ENCODE data around the gene B4GALNT1. TPM values are rescaled to one million over a fixed set of nuclear protein-coding genes. Genes with fewer than 3 reads are reported as not detected.
"Not testable (repeated sequence)": the region's sequence is repeated elsewhere in the genome, so short reads cannot be mapped to it uniquely, and the experiment has no call there.

B4GALNT1 gene
- total RNA-seq, 4 donors from 2014 or later: 0.38 to 0.48 (median 0.42) TPM; not detected in 1

DNA sequence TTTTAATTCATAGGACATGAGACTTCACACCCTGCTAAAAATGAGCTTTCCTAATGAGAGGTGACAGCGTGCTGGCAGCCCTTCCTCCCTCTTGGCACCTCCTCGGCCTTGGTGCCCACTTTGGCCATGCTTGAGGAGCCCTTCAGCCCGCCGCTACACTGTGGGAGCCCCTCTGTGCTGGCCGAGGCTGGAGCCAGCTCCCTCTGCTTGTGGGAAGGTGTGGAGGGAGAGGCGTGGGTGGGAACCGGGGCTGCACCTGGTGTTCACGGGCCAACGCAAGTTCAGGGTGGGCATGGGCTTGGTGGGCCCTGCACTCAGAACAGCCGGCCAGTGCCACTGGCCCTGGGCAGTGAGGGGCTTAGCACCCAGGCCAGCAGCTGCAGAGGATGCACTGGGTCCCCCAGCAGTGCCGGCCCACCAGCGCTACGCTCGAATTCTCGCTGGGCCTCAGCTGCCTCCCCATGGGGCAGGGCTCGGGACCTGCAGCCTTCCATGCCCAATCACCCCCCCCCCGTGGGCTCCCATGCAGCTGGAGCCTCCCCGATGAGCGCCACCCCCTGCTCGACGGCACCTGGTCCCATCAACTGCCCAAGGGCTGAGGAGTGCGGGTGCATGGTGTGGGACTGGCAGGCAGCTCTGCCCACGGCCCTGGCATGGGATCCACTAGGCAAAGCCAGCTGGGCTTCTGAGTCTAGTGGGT lies 22.7 kb upstream of the B4GALNT1 start:
- no peak overlapping the region for H3K4me3 ChIP-seq
- H3K27ac ChIP-seq: no peak overlapping the region
- H3K4me1 ChIP-seq: peaks cover 3% of the 10 kb centered on the region
- TF ChIP-seq CTCF (IDR thresholded peaks at IDR 0.05) (no peak), POLR2AphosphoS5 (IDR thresholded peaks at IDR 0.05) (no peak), POLR2A (IDR thresholded peaks at IDR 0.05) (no peak), EP300 (IDR thresholded peaks at IDR 0.05) (no peak)
- WGBS: 88% methylated on average over 10 of the region's 23 CpGs
- no peaks in the 10 kb centered on the region for H3K36me3 ChIP-seq
- peaks cover 3% of the 10 kb centered on the region for H3K27me3 ChIP-seq
- H3K9me3 ChIP-seq: no peaks in the 10 kb centered on the region
- DNase-seq (ENCODE audit: low spot score in 2 of 2): no peak

DNA sequence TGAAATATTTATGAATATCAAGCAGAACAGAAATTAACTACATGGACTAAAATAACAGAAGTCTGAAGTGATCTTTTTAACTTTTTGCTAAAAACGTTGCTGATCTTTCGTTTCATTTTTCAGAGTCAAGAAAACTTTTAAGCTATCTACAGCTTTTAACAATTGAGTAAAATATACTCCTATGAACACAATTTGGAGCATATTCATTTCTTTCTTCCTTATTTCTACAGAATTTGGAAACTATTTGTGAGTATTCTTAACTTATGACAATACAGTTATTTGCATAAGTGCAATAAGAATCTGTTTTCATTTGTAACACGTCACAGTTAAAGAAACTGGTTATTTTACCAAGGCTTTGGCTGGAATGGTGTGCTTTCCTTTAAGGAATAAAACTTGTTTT lies 21.0 kb upstream of the B4GALNT1 start:
- H3K9me3 ChIP-seq: no peaks in the 10 kb centered on the region
- H3K27ac ChIP-seq: no peak overlapping the region
- no peak for DNase-seq (ENCODE audit: low spot score in 2 of 2)
- no peak overlapping the region for H3K4me3 ChIP-seq
- 64% methylated on average over 3 of the region's 3 CpGs for WGBS
- H3K27me3 ChIP-seq: peaks cover 3% of the 10 kb centered on the region
- peaks cover 3% of the 10 kb centered on the region for H3K4me1 ChIP-seq
- TF ChIP-seq POLR2A (IDR thresholded peaks at IDR 0.05): no peak
- TF ChIP-seq CTCF (IDR thresholded peaks at IDR 0.05): no peak
- TF ChIP-seq EP300 (IDR thresholded peaks at IDR 0.05): no peak
- no peak for TF ChIP-seq POLR2AphosphoS5 (IDR thresholded peaks at IDR 0.05)
- no peaks in the 10 kb centered on the region for H3K36me3 ChIP-seq

DNA sequence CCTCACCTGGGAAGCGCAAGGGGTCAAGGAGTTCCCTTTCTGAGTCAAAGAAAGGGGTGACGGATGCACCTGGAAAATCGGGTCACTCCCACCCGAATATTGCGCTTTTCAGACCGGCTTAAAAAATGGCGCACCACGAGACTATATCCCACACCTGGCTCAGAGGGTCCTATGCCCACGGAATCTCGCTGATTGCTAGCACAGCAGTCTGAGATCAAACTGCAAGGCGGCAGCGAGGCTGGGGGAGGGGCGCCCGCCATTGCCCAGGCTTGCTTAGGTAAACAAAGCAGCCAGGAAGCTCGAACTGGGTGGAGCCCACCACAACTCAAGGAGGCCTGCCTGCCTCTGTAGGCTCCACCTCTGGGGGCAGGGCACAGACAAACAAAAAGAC lies 13.7 kb upstream of the B4GALNT1 start:
- no CpG with 5 or more reads among the region's 15 CpGs for WGBS
- not testable (repeated sequence) for H3K36me3 ChIP-seq; H3K27ac ChIP-seq; H3K4me1 ChIP-seq; DNase-seq (ENCODE audit: low spot score in 2 of 2); H3K9me3 ChIP-seq; H3K4me3 ChIP-seq
- H3K27me3 ChIP-seq: peaks cover 12% of the 10 kb centered on the region

DNA sequence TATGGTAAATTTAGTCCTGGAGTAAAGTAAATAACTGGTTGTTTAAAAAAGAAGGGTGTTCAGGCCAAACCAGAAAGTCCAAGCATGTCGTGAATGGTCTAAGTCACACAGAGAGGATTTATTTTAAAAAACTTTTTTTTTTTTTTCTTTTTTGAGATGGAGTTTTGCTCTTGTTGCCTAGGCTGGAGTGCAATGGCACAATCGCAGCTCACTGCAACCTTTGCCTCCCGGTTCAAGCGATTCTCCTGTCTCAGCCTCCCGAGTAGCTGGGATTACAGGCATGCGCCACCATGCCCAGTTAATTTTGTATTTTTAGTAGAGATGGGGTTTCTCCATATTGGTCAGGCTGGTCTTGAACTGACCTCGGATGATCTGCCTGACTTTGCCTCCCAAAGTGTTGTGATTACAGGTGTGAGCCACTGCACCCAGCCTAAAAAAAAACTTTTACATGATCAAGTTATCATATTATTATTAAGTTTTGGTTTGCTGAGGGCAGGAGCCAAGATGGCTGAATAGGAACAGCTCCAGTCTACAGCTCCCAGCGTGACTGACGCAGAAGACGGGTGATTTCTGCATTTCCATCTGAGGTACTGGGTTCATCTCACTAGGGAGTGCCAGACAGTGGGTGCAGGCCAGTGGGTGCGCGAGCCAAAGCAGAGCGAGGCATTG lies 13.1 kb upstream of the B4GALNT1 start:
- H3K4me1 ChIP-seq; H3K9me3 ChIP-seq; H3K4me3 ChIP-seq; DNase-seq (ENCODE audit: low spot score in 2 of 2); H3K27ac ChIP-seq; H3K36me3 ChIP-seq: not testable (repeated sequence)
- 66% methylated on average over 7 of the region's 13 CpGs for WGBS
- H3K27me3 ChIP-seq: peaks cover 12% of the 10 kb centered on the region

- peaks cover 37% of the 10 kb centered on the region for H3K27me3 ChIP-seq
Measured at GRCh38 chr12:57641699-57642442, 8.9 kb upstream of the B4GALNT1 start.

More at GRCh38 chr12:57641699-57642442, 8.9 kb upstream of the B4GALNT1 start:
- Histone ChIP-seq H3K27ac (no peak overlapping the region), H3K9me3 (no peaks in the 10 kb centered on the region), H3K4me1 (no peaks in the 10 kb centered on the region), H3K36me3 (no peaks in the 10 kb centered on the region), H3K4me3 (no peak overlapping the region)
- no peak for TF ChIP-seq EP300 (IDR thresholded peaks at IDR 0.05)
- no peak for TF ChIP-seq POLR2A (IDR thresholded peaks at IDR 0.05)
- TF ChIP-seq POLR2AphosphoS5 (IDR thresholded peaks at IDR 0.05): no peak
- no peak for TF ChIP-seq CTCF (IDR thresholded peaks at IDR 0.05)
- DNase-seq (ENCODE audit: low spot score in 2 of 2): no peak
- WGBS: 62% methylated on average over 5 of the region's 5 CpGs
